PC-9 (cell line): ENCODE results near the gene ABL2. TPM values are rescaled to one million over a fixed set of nuclear protein-coding genes. Genes with fewer than 3 reads are reported as not detected.
"Not testable (repeated sequence)": the region's sequence is repeated elsewhere in the genome, so short reads cannot be mapped to it uniquely, and the experiment has no call there.

Experiments used
- BruUV-seq: library from RNA; stranded (reverse); fragments of 400-500 nt; replicated peaks from 2 replicates; lab custom pipeline; 2021; lab: Mats Ljungman, UMichigan
- CTCF ChIA-PET: fragments of 300-600 bp; sonication (Branson Sonifier 250); formaldehyde crosslinking; loops from one replicate; lab custom pipeline; 2022; ENCODE audit warnings: antibody characterized with exemption; lab: Charles Lee
- POLR2A ChIA-PET: fragments of 300-600 bp; sonication (Branson Sonifier 250); formaldehyde crosslinking; loops from one replicate; lab custom pipeline; 2022; ENCODE audit warnings: antibody characterized with exemption; ENCODE audit not compliant: unreplicated experiment; lab: Charles Lee
- DNase-seq, 2 experiments: peaks; one replicate each; pipeline versions ENCODE4 v3.0.0 to v3.0.0-alpha.2; 2015 to 2022; ENCODE audit warnings: mixed read lengths in 1 of 2
- H2AFZ ChIP-seq: fragments of 200-600 bp; sonication (generic); 2 replicates; pipeline ENCODE4 v1.8.1; 2017; ENCODE audit warnings: antibody characterized with exemption
- H3F3A ChIP-seq: fragments of 200-600 bp; sonication (generic); 2 replicates; pipeline ENCODE4 v1.8.1; 2017; ENCODE audit warnings: antibody characterized with exemption, mild to moderate bottlenecking, low read depth; ENCODE audit not compliant: insufficient read depth
- H3K27ac ChIP-seq: fragments of 200-600 bp; sonication (generic); 2 replicates; pipeline ENCODE4 v1.6.1; 2016; ENCODE audit warnings: mixed run types
- H3K27me3 ChIP-seq: fragments of 200-600 bp; sonication (generic); 2 replicates; pipeline ENCODE4 v1.6.1; 2016; ENCODE audit warnings: low read depth, mixed run types; ENCODE audit not compliant: insufficient read depth
- H3K36me3 ChIP-seq: fragments of 200-600 bp; sonication (generic); 2 replicates; pipeline ENCODE4 v1.6.1; 2016; ENCODE audit warnings: low read depth, mixed run types
- H3K4me1 ChIP-seq: fragments of 200-600 bp; sonication (generic); replicated peaks from 2 replicates; pipeline ENCODE4 v1.6.1; 2016; ENCODE audit warnings: mixed run types; ENCODE audit not compliant: insufficient read depth
- H3K4me2 ChIP-seq: fragments of 200-600 bp; sonication (generic); 2 replicates; pipeline ENCODE4 v1.6.1; 2017; ENCODE audit warnings: mixed run types
- H3K4me3 ChIP-seq: fragments of 200-600 bp; sonication (generic); 2 replicates; pipeline ENCODE4 v1.6.1; 2016; ENCODE audit warnings: mixed run types
- H3K79me2 ChIP-seq: fragments of 200-600 bp; sonication (generic); 2 replicates; pipeline ENCODE4 v1.6.1; 2017; ENCODE audit warnings: low read depth, mixed run types
- H3K9me2 ChIP-seq: fragments of 200-600 bp; sonication (generic); 2 replicates; pipeline ENCODE4 v1.8.1; 2017; ENCODE audit warnings: mild to moderate bottlenecking; ENCODE audit not compliant: insufficient read depth
- H3K9me3 ChIP-seq: fragments of 200-600 bp; sonication (generic); 2 replicates; pipeline ENCODE4 v1.8.1; 2016; ENCODE audit warnings: low read depth; ENCODE audit not compliant: insufficient read depth
- H4K20me1 ChIP-seq: fragments of 200-600 bp; sonication (generic); 2 replicates; pipeline ENCODE4 v1.8.1; 2017; ENCODE audit not compliant: insufficient read depth
- CTCF ChIP-seq: fragments of 200-600 bp; sonication (generic); conservative IDR thresholded peaks from 2 replicates; pipeline ENCODE4 v1.6.1; 2017; ENCODE audit warnings: mixed run types, antibody characterized with exemption, mild to moderate bottlenecking, moderate library complexity
- EZH2 ChIP-seq: fragments of 200-600 bp; sonication (generic); IDR thresholded peaks from 2 replicates; pipeline ENCODE4 v1.8.0; 2017; ENCODE audit warnings: antibody characterized with exemption, low read depth
- intact Hi-C: fragments of 100-400 bp; cut with micrococcal nuclease; formaldehyde crosslinking; loops from one replicate; pipeline ENCODE4 v1.10.0; 2022; ENCODE audit not compliant: unreplicated experiment
- total RNA-seq: library from RNA; stranded (reverse); gene quantifications from 2 replicates; pipeline ENCODE4 v1.2.3, GENCODE V29; 2021

ABL2 gene
- total RNA-seq, 1 experiment from 2014 or later: 27.4 TPM

- Histone ChIP-seq H3K79me2 (peaks cover 71% of the 10 kb centered on the region), H3K4me3 (no peak overlapping the region), H2AFZ (no peak overlapping the region), H3K27me3 (no peaks in the 10 kb centered on the region), H3K9me2 (no peaks in the 10 kb centered on the region), H4K20me1 (peaks cover 10% of the 10 kb centered on the region), H3K36me3 (no peaks in the 10 kb centered on the region), H3K4me2 (no peak overlapping the region; the same call in 1 of the 2 replicates), H3F3A (peaks cover 22% of the 10 kb centered on the region; the same call in 1 of the 2 replicates), H3K9me3 (no peaks in the 10 kb centered on the region), H3K27ac (no peak overlapping the region), H3K4me1 (peaks cover 21% of the 10 kb centered on the region)
- ChIA-PET CTCF (no interaction called here), POLR2A (no interaction called here)
- intact Hi-C loops: no loop called here
- no TSS peak for BruUV-seq
- no peak for DNase-seq
- TF ChIP-seq CTCF (no peak), EZH2 (no peak)
These were observed 2.7 kb downstream of the ABL2 start for GRCh38 chr1:179226738-179227137.

- H3K36me3 ChIP-seq, CTCF ChIA-PET, DNase-seq, H3K4me1 ChIP-seq, BruUV-seq, intact Hi-C loops, H3K9me3 ChIP-seq, POLR2A ChIA-PET, H3K9me2 ChIP-seq, H3K27me3 ChIP-seq, H3K4me3 ChIP-seq, H3K27ac ChIP-seq, H3K4me2 ChIP-seq, H4K20me1 ChIP-seq, H2AFZ ChIP-seq: not testable (repeated sequence)
- peaks cover 18% of the 10 kb centered on the region; the same call in 1 of the 2 replicates for H3F3A ChIP-seq
- H3K79me2 ChIP-seq: peaks cover 79% of the 10 kb centered on the region
These were observed 5.0 kb downstream of the ABL2 start for GRCh38 chr1:179224466-179224865.

DNA sequence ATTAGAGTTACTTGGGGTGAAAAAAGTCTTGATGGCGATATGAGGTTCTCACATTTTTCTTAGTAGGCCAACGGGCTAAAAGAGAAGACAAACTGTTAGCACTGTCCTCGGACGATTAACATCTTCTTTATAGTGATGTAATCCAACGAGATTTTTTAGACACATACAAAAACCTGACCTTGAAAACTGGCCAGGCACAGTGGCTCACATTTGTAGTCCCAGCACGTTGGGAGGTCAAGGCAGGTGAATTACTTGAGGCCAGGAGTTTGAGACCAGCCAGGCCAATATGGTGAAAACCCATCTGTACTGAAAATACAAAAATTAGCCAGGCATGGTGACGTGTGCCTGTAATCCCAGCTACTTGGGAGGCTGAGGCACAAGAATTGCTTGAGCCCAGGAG lies 8.4 kb downstream of the ABL2 start:
- H4K20me1 ChIP-seq, H3K36me3 ChIP-seq, H2AFZ ChIP-seq, H3K9me2 ChIP-seq, intact Hi-C loops, H3K4me2 ChIP-seq, H3F3A ChIP-seq, POLR2A ChIA-PET, H3K27me3 ChIP-seq, BruUV-seq, H3K4me3 ChIP-seq, CTCF ChIA-PET, H3K27ac ChIP-seq, H3K9me3 ChIP-seq, DNase-seq: not testable (repeated sequence)
- Histone ChIP-seq H3K79me2 (peaks cover 76% of the 10 kb centered on the region), H3K4me1 (peaks cover 11% of the 10 kb centered on the region)

- H3K4me1 ChIP-seq: peaks cover 11% of the 10 kb centered on the region
- no peaks in the 10 kb centered on the region for H3K9me3 ChIP-seq
- no peak for DNase-seq
- H4K20me1 ChIP-seq: peaks cover 8% of the 10 kb centered on the region
- 0 out of 2 replicates have a peak overlapping the region, but pooled peaks have one; percentile 12 for H3K4me2 ChIP-seq
- H3K9me2 ChIP-seq: no peaks in the 10 kb centered on the region
- ChIA-PET CTCF (no interaction called here), POLR2A (no interaction called here)
- no TSS peak for BruUV-seq
- intact Hi-C loops: no loop called here
- TF ChIP-seq CTCF (no peak), EZH2 (no peak)
- H3F3A ChIP-seq: no peaks in the 10 kb centered on the region
- no peak overlapping the region for H2AFZ ChIP-seq
- H3K27me3 ChIP-seq: no peaks in the 10 kb centered on the region
- peaks cover 74% of the 10 kb centered on the region for H3K79me2 ChIP-seq
- no peak overlapping the region for H3K4me3 ChIP-seq
- peak overlapping the region; percentile 40 for H3K27ac ChIP-seq
- peaks cover 6% of the 10 kb centered on the region; the same call in 1 of the 2 replicates for H3K36me3 ChIP-seq
These were observed 11.5 kb downstream of the ABL2 start for GRCh38 chr1:179217943-179218507.

DNA sequence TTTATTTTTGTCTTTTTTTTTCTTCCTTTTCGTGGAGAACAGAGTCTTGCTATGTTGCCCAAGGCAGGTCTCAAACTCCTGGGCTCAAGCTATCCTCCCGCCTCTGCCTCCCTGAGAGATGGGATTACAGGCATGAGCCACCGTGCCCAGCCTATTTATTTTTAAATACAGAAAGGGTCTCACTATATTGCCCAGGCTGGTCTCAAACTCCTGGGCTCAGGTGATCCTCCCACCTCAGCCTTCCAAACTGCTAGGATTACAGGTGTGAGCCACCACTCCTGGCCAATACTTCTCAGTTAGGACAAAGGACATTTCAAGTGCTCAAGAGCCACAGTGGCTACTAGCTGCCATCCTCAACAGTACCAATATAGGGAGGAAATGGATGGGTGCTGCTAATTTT lies 16.2 kb downstream of the ABL2 start:
- H4K20me1 ChIP-seq: peaks cover 11% of the 10 kb centered on the region; the same call in 1 of the 2 replicates
- H3K9me2 ChIP-seq, H3K4me3 ChIP-seq, H3K36me3 ChIP-seq, H2AFZ ChIP-seq, POLR2A ChIA-PET, intact Hi-C loops, H3K27ac ChIP-seq, H3K4me2 ChIP-seq, H3K27me3 ChIP-seq, DNase-seq, H3K9me3 ChIP-seq, BruUV-seq: not testable (repeated sequence)
- H3K79me2 ChIP-seq: peaks cover 79% of the 10 kb centered on the region
- 0 out of 2 replicates have a peak, but pooled peaks cover 11% of the 10 kb centered on the region for H3F3A ChIP-seq
- peaks cover 23% of the 10 kb centered on the region for H3K4me1 ChIP-seq
- CTCF ChIA-PET: interaction anchor here (0.6 kb wide), 1 partner anchor 20 kb away, joined by 5 read pairs; no protein-coding TSS in a partner anchor
